IgD-negative memory B cell (primary cell): Measurements from ENCODE around the gene CGGBP1. TPM values are rescaled to one million over a fixed set of nuclear protein-coding genes. Genes with fewer than 3 reads are reported as not detected.
A peak's percentile ranks its signal among the peaks of the same experiment; 100 is the strongest.

ENCODE experiments used
- H3K27ac Mint-ChIP-seq, 3 donors: one replicate each; pipeline ENCODE4 v1.8.0; 2020 to 2022; ENCODE audit warnings: mild to moderate bottlenecking in 3 of 3, mixed read lengths in 3 of 3, moderate library complexity in 1 of 3
- H3K27me3 Mint-ChIP-seq: one replicate; pipeline ENCODE4 v1.8.0; 2021; ENCODE audit warnings: mixed read lengths
- H3K36me3 Mint-ChIP-seq: one replicate; pipeline ENCODE4 v1.8.0; 2020; ENCODE audit warnings: mild to moderate bottlenecking, mixed read lengths
- H3K4me1 Mint-ChIP-seq, 3 donors: one replicate each; pipeline ENCODE4 v1.8.0; 2020 to 2022; ENCODE audit warnings: mixed read lengths in 3 of 3, mild to moderate bottlenecking in 1 of 3
- H3K4me3 Mint-ChIP-seq, 4 donors: one replicate each; pipeline ENCODE4 v1.8.0; 2020 to 2022; ENCODE audit warnings: mild to moderate bottlenecking in 4 of 4, mixed read lengths in 4 of 4, moderate library complexity in 3 of 4
- H3K9me3 Mint-ChIP-seq, 3 donors: one replicate each; pipeline ENCODE4 v1.8.0; 2020 to 2021; ENCODE audit warnings: mixed read lengths in 3 of 3, mild to moderate bottlenecking in 1 of 3
- polyA plus RNA-seq: library from polyadenylated mRNA; unstranded; fragments of 300-500 nt; fragmentation: Illumina TruSeq; gene quantifications from one replicate; pipeline ENCODE4 v1.2.3, GENCODE V29; 2021

CGGBP1 gene
- polyA plus RNA-seq, 1 donor from 2014 or later: 79.9 TPM

DNA sequence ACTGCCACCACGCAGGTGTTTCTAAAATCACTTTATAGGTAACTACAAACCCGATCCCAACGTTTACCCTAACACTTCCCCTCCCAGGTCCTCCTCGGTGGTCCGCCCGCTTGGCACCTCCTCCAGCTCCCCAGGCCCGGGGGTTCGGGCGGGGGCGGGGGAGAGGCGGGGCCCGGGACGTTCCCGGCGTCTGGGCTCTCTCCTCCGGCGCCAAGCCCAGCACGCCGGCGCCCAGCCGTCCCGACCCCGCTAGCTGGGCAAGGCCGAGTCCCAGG, 562 bp downstream of the CGGBP1 start:
- H3K27me3 Mint-ChIP-seq: no peaks in the 10 kb centered on the region
- H3K36me3 Mint-ChIP-seq: peaks cover 5% of the 10 kb centered on the region
- no peaks in the 10 kb centered on the region for H3K9me3 Mint-ChIP-seq
- peak overlapping the region; percentile 78 to 99 (median 97) for H3K27ac Mint-ChIP-seq
- H3K4me3 Mint-ChIP-seq: peak overlapping the region; percentile 91 to 99 (median 96)
- H3K4me1 Mint-ChIP-seq: peaks cover 21 to 44% (median 25%) of the 10 kb centered on the region in 3 donors

DNA sequence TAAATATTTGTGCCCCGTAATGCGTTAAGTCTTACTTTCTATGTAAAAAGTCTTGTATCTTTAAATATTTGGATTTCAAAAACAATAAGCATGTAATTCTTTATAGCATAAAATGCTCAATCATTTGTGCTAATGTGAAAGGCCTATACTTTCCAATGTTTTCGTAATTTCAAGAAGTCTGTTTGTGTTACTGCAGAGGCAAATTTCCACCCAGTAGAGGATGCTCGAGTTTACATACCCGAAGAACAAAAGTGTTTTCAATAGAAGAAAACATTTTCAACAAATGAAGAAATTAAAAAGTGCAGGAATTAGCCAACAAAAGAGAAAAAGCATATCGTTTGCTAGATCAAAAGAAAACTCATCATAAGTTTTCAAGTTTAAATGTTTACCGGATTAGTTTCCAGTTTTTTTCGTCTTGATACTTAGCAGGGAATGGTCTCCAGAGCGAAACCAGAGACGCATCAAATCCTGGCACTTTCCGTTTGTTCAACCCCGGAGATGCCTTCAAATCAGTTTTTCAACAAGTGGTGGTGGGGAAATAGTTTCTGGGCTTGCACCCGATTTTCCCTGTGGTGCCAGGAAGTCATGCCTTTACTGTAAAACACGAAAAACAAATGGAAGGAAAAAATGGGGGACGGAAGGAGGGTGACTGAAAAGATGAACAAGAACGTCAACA, 1.0 kb downstream of the CGGBP1 start:
- Mint-ChIP-seq H3K9me3 (no peaks in the 10 kb centered on the region), H3K36me3 (peaks cover 5% of the 10 kb centered on the region), H3K4me1 (peaks cover 16 to 41% (median 25%) of the 10 kb centered on the region in 3 donors), H3K27ac (peak overlapping the region; percentile 78 to 99 (median 96)), H3K27me3 (no peaks in the 10 kb centered on the region), H3K4me3 (peak overlapping the region; percentile 91 to 99 (median 96))

DNA sequence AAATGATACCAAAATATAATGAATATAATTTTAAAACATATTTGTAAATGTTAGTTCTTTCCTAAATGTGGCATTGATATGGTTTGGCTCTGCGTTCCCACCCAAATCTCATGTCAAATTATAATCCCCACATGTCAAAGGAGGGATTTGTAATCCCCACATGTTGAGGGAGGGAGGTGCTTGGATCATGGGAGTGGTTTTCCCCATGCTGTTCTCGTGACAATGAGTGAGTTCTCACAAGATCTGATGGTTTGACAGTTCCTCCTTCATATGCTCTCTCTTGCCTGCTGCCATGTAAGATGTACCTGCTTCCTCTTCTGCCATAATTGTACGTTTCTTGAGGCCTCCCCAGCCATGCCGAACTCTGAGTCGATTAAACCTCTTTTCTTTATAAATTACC, 12.0 kb downstream of the CGGBP1 start:
- Mint-ChIP-seq H3K36me3 (no peaks in the 10 kb centered on the region), H3K4me3 (no peak overlapping the region), H3K27ac (no peak overlapping the region), H3K9me3 (no peaks in the 10 kb centered on the region), H3K4me1 (peaks cover 4 to 6% (median 4%) of the 10 kb centered on the region in 3 donors), H3K27me3 (no peaks in the 10 kb centered on the region)

DNA sequence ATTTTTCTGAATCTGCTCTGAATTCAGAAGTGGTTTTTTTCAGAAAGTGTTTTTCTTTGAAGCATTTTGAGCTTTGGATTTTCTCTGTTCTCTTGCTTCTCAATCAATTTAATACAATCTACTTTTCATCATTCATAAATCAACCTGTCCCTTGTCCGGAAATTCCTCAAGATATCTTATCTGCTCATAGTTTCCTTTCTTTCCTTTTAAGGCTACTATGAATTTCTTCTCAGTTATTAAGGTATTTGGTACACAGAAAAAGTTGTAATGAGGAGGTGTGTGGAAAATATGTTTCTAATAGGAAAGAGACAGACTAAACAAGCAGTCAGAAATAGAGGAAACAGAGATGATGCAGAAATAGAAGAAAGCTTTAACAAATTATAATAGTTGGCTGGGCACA, 14.4 kb downstream of the CGGBP1 start:
- Mint-ChIP-seq H3K27ac (no peak overlapping the region), H3K27me3 (no peaks in the 10 kb centered on the region), H3K4me3 (no peak overlapping the region), H3K36me3 (no peaks in the 10 kb centered on the region), H3K9me3 (no peaks in the 10 kb centered on the region), H3K4me1 (peaks cover 0 to 6% (median 4%) of the 10 kb centered on the region in 3 donors)

DNA sequence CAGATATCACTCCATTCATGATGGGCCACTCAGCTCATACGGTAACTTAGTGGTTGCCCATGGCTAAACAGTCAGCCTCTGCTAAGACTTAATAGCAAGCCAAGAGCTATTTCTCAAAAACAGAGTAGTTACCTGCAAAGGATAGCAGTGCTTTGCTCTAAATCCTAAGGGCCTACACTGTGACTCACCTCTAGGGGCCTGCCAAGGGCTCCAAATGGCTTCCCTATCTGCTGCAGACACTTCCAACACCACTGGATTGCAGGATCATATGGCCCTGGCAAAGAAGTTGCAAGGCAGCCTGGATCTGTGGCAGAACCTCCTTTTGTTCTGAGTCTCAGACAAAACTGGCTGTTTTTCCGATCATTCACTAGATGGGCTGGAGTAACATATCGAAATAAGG, 17.8 kb downstream of the CGGBP1 start:
- Mint-ChIP-seq H3K9me3 (peaks cover 0 to 1% (median 0%) of the 10 kb centered on the region in 3 donors), H3K27me3 (no peaks in the 10 kb centered on the region), H3K36me3 (no peaks in the 10 kb centered on the region), H3K4me1 (no peaks in the 10 kb centered on the region), H3K4me3 (no peak overlapping the region), H3K27ac (no peak overlapping the region)

DNA sequence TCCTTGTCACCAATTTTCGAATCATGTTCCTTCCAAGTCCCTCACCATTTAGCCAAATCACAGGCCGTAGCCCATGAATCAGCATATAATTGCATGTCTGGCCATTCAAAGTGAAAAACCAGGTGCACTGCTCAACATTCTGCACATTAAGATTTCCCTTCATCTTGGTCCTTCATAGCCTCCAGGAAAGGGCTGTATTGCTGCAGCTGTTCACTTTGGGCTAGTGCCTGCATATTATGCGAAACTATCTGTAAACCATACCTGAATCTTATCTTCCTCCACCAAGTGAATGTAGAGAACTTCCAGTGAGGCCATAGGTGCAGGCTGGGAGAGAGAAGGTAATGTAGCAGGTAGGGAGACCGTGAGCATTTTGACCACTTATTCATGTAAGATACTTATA, 18.3 kb downstream of the CGGBP1 start:
- no peaks in the 10 kb centered on the region for H3K36me3 Mint-ChIP-seq
- H3K4me1 Mint-ChIP-seq: no peaks in the 10 kb centered on the region
- peak overlapping the region in 1 of 3 donors; percentile 62 for H3K27ac Mint-ChIP-seq
- no peaks in the 10 kb centered on the region for H3K27me3 Mint-ChIP-seq
- peaks cover 0 to 1% (median 0%) of the 10 kb centered on the region in 3 donors for H3K9me3 Mint-ChIP-seq
- no peak overlapping the region for H3K4me3 Mint-ChIP-seq

DNA sequence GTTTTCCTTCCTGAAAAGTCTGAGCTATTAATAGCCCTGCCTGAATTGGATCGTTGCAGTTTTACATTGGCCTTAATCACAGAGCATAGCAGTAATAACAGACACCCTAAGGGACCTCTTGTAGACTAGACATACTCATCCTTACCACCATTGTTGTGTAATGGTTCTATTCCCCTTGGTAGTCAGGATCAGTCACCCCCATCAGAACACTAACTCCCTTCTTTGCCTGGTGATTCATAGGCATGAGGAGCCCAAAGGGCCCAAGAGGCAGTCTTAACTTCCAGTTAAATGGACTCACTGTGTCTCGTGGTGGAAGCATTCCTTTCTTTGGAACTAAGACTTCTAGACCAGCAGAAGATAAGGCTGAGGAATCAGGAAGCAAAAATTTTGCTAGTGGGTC, 20.2 kb downstream of the CGGBP1 start:
- H3K4me3 Mint-ChIP-seq: no peak overlapping the region
- no peak overlapping the region for H3K27ac Mint-ChIP-seq
- no peaks in the 10 kb centered on the region for H3K36me3 Mint-ChIP-seq
- peaks cover 0 to 9% (median 9%) of the 10 kb centered on the region in 3 donors for H3K4me1 Mint-ChIP-seq
- H3K27me3 Mint-ChIP-seq: no peaks in the 10 kb centered on the region
- H3K9me3 Mint-ChIP-seq: peaks cover 0 to 1% (median 0%) of the 10 kb centered on the region in 3 donors

DNA sequence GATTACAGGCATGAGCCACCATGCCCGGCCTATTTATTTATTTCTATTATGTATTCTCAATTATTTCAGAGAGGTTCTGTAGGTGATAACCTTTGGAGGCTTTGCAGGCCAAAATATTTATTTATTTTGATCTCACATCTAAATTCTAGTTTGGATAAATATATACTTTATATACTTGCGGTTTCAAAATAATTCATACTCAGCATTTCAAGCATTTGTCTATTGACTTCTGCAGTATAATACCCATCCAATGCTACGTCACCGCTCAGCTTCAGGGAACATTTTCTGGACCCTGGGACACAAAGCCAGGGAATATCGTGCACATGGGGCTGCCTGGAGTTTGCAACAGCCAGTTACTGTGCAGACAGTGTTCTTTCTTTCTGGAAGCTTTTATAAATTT, 22.6 kb downstream of the CGGBP1 start:
- H3K4me1 Mint-ChIP-seq: peaks cover 6 to 23% (median 15%) of the 10 kb centered on the region in 3 donors
- no peak overlapping the region for H3K27ac Mint-ChIP-seq
- no peak overlapping the region for H3K4me3 Mint-ChIP-seq

DNA sequence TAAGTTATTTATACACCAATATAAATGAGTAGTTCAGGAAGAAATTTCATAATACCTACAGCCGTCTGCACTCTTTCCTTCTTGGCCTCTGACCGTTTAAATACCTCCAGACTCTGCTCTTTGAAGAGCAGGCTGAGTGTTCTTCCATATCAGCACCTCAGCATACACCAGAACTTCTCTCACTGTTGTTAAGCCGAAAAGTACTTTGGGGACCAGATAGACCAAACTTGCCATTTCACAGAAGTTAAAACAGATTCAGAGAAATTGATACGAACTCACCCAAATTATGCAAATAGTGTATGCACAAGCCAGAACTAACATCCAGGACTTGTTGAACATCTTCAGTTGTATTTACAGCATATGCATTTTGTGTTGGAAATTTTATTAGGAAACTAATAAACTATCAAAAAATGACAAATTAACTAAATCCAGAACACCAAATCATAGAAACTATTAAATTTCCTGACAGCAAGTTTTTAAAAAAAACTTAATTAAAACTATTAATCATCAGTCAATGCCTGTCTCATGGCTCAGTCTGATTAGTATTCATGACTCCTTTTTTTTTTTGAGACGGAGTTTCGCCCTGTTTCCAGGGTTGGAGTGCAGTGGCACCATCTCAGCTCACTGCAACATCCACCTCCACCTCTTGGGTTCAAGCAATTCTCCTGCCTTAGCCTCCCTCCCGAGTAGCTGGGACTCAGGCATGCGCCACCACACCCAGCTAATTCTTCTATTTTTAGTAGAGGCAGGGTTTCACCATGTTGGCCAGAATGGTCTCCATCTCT, 24.1 kb downstream of the CGGBP1 start:
- H3K4me3 Mint-ChIP-seq: peak overlapping the region in 1 of 4 donors; percentile 53
- no peaks in the 10 kb centered on the region for H3K27me3 Mint-ChIP-seq
- no peak overlapping the region for H3K27ac Mint-ChIP-seq
- H3K9me3 Mint-ChIP-seq: peaks cover 0 to 1% (median 0%) of the 10 kb centered on the region in 3 donors
- no peaks in the 10 kb centered on the region for H3K36me3 Mint-ChIP-seq
- H3K4me1 Mint-ChIP-seq: peaks cover 9 to 25% (median 19%) of the 10 kb centered on the region in 3 donors

More for the DNA sequence above, 22.6 kb downstream of the CGGBP1 start:
- Mint-ChIP-seq H3K27me3 (no peaks in the 10 kb centered on the region), H3K36me3 (no peaks in the 10 kb centered on the region), H3K9me3 (peaks cover 0 to 1% (median 0%) of the 10 kb centered on the region in 3 donors)

DNA sequence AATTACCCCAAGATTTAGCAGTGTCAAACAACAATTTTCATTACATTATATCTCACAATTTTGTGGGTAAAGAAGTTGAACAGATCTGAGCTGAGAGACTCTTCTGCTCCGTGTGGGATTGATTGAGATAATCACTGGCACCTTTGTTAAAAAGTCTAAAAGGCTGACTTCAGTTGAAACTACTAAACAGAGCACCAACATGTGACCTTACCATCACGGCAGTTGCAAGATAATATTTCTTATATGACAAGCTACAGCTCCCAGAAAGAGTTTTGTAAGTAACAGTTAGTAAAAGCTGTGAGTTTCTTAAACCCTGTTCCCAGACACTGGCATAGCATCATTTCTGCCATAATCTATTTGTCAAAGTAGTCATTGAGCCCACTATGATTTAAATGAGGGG, 25.0 kb downstream of the CGGBP1 start:
- H3K36me3 Mint-ChIP-seq: no peaks in the 10 kb centered on the region
- no peaks in the 10 kb centered on the region for H3K27me3 Mint-ChIP-seq
- H3K27ac Mint-ChIP-seq: no peak overlapping the region
- no peak overlapping the region for H3K4me3 Mint-ChIP-seq
- H3K9me3 Mint-ChIP-seq: peaks cover 0 to 1% (median 0%) of the 10 kb centered on the region in 3 donors
- H3K4me1 Mint-ChIP-seq: peaks cover 9 to 25% (median 23%) of the 10 kb centered on the region in 3 donors

DNA sequence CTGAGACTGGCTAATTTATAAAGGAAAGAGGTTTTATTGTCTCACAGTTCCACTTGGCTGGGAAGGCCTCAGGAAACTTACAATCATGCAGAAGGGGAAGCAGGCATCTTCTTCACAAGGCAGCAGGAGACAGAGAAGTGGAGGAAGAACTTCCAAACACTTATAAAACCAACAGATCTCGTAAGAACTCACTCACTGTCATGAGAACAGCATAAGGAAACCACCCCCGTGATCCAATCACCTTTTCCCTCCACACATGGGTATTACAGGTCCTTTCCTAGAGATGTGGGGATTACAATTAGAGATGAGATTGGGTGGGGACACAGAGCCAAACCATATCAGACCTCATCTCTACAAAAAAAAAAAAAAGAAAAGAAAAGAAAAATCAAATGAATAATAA, 25.7 kb downstream of the CGGBP1 start:
- Mint-ChIP-seq H3K4me1 (peaks cover 9 to 25% (median 23%) of the 10 kb centered on the region in 3 donors), H3K27ac (no peak overlapping the region), H3K9me3 (peaks cover 0 to 1% (median 0%) of the 10 kb centered on the region in 3 donors), H3K4me3 (no peak overlapping the region), H3K36me3 (no peaks in the 10 kb centered on the region), H3K27me3 (no peaks in the 10 kb centered on the region)

DNA sequence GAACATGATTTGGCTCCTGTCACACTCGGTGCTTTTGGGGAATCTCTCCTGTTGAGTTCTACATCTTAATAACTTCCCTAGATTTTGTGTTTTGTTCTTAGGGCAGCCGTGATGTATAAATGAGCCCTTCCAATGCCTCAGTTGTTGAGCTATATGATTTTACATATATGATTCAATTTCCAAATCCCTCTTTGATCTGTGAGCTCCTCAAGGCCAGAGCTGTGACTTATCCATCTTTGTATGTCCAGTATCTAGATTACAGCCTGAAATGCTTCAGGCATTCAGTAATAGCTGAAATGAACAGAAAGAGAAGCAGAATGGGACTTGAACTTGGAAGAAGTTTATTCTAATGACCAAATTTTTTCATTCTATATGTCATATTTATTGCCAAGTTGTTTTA, 26.6 kb downstream of the CGGBP1 start:
- Mint-ChIP-seq H3K27ac (peak overlapping the region; percentile 17 to 63 (median 23)), H3K9me3 (peaks cover 0 to 1% (median 0%) of the 10 kb centered on the region in 3 donors), H3K4me1 (peaks cover 9 to 25% (median 23%) of the 10 kb centered on the region in 3 donors), H3K36me3 (no peaks in the 10 kb centered on the region), H3K4me3 (peak overlapping the region; percentile 18 to 87 (median 80)), H3K27me3 (no peaks in the 10 kb centered on the region)

DNA sequence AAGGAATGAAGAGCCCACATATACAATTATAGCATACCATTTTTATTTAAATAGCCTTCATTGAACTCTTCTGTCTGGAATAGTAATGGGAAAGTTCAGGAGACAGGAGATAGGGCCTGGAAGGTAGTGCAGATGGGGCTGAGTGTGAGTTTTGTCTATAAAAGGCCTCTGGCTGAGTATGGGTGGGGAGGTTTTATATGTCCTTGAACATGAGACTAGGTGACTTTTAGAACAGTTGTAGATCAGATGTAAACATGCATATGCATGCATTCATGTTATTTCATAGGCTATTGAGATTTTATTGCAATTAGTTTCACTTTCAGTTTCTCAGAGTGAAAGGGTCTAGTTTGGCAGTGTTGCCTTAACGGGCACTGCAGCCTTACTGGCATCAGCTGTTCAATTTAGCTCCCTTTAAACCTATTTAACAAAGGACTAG, 27.1 kb downstream of the CGGBP1 start:
- H3K36me3 Mint-ChIP-seq: no peaks in the 10 kb centered on the region
- H3K27ac Mint-ChIP-seq: peak overlapping the region in 2 of 3 donors; percentile 27 to 63
- peak overlapping the region; percentile 18 to 87 (median 80) for H3K4me3 Mint-ChIP-seq
- H3K27me3 Mint-ChIP-seq: no peaks in the 10 kb centered on the region
- peaks cover 9 to 25% (median 23%) of the 10 kb centered on the region in 3 donors for H3K4me1 Mint-ChIP-seq
- peaks cover 0 to under 1% (median 0%) of the 10 kb centered on the region in 3 donors for H3K9me3 Mint-ChIP-seq

DNA sequence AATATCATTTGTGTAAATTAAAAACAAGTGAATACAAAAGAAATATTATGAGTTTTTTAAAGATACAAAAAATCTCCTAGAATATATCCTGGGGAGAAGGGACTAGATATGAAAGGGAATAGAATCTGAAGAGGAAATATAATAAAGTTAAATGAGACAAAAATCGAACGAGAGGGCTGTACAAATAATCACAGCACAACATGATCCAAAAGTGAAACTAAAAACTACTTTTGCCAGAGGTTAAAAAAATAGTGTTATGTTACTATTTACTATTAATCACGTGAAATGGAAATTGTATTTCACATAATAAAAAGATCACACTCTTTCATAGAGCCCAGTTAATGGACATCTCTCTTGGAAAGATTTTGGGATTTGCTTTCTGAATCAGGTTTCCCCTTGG, 28.6 kb downstream of the CGGBP1 start:
- Mint-ChIP-seq H3K27ac (peak overlapping the region in 1 of 3 donors; percentile 31), H3K27me3 (no peaks in the 10 kb centered on the region), H3K36me3 (no peaks in the 10 kb centered on the region), H3K4me3 (peak overlapping the region; percentile 22 to 67 (median 46)), H3K4me1 (peaks cover 9 to 25% (median 23%) of the 10 kb centered on the region in 3 donors), H3K9me3 (peaks cover 0 to 4% (median 2%) of the 10 kb centered on the region in 3 donors)

DNA sequence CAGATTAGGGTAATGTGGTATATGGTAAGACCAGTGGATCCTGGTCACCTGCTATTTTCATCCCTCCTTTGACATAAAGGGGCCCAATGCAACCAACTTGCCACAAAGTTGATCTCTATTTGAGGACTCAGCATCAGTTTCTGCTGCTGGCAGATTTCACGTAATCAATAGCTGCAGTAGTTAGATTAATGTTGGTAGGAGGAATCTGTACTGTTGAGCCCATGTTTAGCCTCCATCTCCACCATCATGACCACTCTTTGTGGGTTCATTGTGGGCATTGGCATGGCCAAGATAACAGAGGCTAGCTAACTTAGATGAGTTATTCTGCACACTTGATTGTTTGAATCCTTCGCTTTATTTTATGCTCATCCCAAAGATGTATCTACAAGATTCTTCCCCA, 29.9 kb downstream of the CGGBP1 start:
- Mint-ChIP-seq H3K27ac (no peak overlapping the region), H3K4me3 (no peak overlapping the region), H3K4me1 (peaks cover 9 to 18% (median 17%) of the 10 kb centered on the region in 3 donors), H3K27me3 (no peaks in the 10 kb centered on the region), H3K36me3 (no peaks in the 10 kb centered on the region), H3K9me3 (peaks cover 0 to 4% (median 2%) of the 10 kb centered on the region in 3 donors)
